DMS 273 (cell line): Measurements from ENCODE around the gene FBXO15.

ENCODE experiments used
- DNase-seq: peaks from one replicate; lab custom pipeline; 2025; ENCODE audit not compliant: unreplicated experiment; lab: John Stamatoyannopoulos, UW

The FBXO15 gene

DNA sequence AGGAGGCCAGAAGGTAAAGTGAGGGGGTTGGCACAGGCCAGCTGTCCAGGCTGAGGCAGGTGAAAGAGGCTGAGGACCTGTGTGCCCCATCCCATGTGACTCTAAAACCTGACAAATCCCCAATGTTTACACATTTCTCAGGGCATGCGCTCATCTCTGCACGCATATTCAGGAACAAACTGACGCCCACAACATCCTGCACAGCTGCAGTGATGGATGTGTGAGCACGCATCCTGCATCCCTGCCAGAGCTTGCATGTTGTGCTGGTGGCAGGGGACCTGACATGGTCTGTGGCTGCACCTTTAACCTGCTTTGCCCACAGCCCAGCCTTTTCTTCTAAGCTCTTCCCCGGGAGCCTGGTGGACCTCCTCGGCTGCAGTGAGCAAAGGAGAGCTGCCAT is 83.1 kb downstream of the FBXO15 start:
- no peak for DNase-seq

DNA sequence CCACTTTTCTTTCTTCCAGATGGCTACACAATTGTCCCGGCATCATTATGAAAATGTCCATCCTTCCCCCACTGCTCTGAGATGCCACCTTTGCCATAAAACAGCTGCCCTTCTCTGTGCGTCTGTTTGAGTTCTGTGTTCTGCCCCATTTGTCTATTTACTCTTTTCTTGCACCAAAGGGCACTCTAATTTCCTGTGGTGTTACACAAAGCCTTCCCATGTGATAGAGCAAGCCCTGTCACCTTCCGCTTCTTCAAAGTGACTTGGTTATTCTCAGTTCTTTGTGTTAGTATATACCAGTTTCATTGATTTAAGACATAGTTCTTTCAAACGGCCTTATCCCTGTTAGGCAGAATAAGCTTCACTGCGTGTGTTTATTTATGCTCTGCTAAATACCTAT is 84.1 kb downstream of the FBXO15 start:
- no peak for DNase-seq

DNA sequence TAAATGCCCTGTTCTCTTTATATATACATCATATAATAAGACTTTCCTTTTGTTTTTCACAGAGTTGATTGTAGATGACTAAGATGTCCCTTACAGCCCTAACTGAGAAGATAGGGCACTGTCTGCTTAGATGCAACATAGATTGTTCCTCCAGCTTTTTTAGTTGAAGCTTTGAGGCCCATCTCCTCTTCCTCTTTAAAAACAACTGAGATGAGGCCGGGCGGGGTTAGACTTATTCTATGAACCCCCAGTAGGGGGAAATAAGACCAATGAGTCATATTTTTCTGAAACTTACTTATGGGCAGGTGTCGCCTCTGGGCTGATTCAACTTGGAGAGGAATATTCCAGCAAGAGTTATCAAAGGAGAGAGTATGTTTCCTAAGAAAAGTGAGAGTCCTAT is 84.6 kb downstream of the FBXO15 start:
- DNase-seq = peak; percentile 10

DNA sequence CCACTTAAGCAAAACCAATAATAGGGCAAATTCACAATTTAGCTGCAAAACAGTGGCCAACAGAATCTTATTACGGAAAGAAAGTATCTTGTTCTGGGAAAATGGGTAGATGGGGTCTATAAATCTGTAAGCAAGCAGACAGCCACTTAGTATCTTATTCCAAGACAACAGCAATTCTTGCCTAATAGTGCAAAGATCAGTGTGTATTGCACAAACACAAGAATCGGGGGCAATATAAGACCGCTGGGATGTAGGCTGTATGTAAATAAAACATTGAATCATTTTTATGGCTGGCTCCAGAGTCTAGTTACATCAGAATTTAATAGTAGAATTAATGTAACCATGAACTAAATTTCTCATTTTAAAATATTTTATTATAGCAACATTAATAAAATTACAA is 85.6 kb downstream of the FBXO15 start:
- DNase-seq = no peak

DNA sequence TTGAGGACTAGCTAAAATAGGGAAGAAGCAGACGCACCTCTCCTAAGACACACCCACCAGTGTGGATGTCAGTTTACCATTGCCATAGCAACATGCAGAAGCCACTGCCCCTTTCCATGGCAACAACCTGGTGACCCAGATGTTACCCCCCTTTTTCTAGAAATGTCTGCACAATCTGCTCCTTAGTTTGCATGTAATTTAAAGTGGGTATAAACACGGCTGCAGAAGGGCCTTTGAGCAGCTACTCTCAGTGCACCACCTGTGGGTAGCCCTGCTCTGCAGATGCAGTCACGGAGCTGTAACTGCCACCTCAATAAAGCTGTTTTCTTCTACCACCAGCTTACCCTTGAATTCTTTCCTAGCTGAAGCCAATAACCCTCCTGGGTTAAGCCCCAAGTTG is 87.1 kb downstream of the FBXO15 start:
- DNase-seq = no peak

DNA sequence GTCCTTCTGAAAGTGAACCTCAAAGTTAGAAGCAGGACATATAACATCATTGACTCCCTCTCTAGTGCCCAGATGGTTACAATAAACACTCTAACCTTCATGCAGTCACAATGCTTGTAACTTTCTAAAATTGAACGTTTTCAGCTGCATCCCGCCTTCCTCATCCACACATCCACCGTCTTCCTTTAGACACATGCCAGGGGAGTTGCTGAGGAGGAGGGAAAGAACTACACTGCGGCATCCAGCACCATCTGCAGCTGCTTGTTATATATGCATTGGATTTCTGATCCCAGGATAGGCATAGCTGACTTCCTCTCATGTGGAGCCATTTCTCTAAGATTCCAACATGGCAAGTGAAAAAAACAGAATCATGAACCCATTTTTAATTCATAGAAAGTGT is 96.8 kb downstream of the FBXO15 start:
- no peak for DNase-seq

DNA sequence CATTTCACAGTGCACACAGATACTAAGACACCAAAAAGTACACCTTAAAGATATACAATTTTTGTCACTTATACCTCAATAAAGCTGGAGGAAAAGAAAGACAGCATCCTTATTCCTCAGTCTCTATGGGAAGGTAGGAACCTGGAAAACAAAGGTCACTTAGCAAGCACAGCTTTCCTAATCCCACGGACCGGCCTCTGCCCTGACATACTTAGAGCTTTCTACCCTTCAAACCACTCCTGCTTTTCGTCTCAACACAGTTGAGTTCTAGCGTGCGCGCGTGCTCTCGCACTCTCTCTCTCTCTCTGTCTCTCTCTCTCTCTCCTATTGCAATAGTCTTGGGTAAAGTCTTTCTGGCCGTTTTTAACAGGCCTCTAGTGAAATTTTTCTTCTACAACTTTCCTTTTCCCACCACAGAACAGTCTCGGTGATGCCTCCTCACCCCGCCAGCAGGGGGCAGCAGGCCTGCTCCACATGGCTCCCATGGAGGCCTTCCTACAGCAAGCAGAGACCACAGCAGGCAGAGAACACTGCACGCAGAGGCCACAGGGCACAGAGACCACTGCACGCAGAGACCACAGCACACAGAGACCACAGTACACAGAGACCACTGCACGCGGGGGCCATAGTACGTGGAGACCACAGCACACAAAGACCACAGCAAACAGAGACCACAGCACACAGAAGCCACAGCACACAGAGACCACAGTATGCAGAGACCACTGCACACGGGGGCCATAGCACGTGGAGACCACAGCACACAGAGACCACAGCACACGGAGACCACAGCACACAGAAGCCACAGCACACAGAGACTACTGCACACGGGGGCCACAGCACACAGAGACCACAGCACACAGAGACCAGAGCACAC is 106.9 kb downstream of the FBXO15 start:
- peak; percentile 53 for DNase-seq

DNA sequence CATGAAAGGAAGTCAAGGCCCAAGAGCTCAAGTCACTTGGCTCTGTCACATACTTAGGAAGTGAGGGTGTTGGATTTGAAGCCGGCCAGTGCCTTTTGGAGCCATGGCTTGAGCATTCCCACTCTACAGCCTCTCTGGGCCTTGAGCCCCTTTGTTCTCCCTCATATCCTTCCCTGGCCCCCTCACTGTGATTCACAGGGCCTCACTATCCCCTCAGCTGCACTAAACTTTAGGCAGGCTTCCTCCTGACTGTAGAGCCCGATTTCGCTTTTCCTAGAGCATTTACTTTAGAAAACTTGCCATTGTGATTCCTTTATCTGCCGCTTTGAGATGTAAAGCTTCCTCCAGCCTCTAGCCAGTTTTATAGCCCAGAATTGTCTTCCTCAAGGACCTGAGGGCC is 107.6 kb downstream of the FBXO15 start:
- no peak for DNase-seq

DNA sequence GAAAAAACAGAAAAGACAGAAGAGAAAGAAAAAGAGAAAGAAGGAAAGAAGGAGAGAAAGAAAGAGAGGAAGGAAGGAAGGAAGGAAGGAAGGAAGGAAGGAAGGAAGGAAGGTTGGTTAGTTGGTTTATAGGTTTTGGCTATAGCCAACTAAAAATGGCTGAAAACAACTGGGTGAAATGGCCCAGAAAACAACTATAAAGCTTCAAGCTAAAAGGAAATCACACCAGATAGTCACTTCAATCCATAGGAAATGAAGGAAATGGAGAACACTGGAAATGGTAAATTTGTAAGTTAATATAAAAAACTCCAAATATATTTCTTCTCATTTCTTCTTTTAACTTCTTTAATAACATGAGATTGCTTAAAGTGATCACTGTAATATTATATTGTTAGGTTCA is 118.5 kb downstream of the FBXO15 start:
- DNase-seq = no peak
